ENCODE results near the gene SRPK3.
A peak's percentile ranks its signal among the peaks of the same experiment; 100 is the strongest.
"Not testable (repeated sequence)": the region's sequence is repeated elsewhere in the genome, so short reads cannot be mapped to it uniquely, and the experiment has no call there.

The SRPK3 gene

DNA sequence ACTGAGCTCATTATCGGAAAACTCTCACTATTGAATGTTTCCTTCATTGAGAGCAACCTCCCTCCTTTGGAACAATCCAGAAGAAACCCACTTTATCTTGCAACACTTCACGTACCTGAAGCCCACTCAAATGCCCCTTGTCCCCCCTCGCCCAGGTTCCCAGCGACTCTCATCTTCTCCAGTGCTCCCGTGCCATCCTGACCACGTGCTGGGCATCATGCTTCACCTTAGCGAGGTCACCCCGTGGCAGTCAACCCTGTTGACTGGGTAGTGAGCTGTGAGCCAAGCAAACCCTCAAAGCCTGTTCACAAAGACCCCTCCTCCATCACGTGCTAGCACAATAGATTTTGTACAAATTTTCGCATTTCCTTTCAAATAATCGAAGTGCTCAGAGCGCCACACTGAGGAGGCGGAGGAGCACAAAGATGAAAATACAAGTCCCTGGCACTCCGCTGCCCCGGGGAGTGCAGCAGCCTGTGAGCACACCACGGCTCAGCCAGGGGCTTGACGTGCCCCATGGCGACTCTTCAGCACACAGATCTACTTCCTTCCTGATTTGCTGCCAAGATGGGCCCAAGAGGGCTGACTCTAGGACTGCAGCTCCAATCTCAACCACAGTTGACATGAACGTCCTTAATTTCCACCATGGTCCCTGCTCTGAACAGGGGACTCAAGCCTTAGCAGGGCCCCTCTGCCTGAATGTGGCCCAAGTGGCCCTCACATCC, 33.9 kb downstream of the SRPK3 start:
- no peak for DNase-seq

DNA sequence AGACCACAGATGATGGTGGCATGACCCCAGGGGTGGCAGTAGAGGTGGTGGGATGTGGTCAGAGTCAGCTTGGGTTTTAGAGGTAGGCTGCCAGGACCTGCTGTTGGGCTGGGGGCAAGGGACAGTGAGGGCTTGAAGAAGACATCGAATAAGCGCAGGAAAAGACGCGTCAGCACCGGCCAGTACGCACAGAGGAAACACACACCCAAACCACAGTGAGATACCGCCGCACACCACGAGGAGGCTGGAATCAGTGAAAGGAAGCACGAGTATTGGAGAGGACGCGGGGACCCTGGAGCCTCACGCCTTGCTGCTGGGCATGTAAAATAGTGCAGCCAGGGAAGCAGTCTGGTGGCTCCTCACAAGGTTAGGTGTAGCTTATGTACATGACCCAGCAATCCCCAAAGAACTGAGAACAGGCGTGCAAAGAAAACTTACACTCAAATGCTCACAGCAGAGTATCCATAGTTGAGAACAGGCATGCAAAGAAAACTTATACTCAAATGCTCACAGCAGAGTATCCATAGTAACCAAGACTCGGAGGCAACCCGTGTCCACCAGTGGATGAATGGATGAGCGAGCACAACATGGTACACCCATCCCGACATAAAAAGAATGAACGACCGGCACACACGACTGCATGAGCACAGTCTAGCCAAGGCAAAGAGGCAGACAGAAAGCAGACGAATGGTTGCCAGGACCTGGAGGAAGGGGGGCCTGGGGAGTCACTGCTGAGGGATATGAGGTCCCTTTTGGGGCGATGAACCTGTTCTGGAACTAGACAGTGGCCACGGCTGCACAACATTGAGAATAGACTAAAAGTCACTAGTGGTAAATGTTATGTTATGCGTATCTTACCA, 36.2 kb downstream of the SRPK3 start:
- DNase-seq = peak; percentile 20

DNA sequence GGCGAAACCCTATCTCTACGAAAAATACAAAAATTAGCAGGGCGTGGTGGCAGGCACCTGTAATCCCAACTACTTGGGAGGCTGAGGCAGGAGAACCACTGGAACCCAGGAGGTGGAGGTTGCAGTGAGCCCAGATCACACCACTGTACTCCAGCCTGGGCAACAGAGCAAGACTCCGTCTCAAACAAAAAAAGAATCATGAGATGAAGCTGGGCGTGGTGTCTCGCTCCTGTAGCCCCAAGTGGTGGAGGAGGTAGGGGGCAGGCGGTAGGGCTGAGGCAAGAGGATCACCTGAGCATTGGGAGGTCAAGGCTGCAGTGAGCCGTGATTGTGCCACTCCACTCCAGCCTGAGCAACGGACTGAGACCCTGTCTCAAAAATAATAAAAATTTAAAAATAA, 37.2 kb downstream of the SRPK3 start:
- not testable (repeated sequence) for DNase-seq

DNA sequence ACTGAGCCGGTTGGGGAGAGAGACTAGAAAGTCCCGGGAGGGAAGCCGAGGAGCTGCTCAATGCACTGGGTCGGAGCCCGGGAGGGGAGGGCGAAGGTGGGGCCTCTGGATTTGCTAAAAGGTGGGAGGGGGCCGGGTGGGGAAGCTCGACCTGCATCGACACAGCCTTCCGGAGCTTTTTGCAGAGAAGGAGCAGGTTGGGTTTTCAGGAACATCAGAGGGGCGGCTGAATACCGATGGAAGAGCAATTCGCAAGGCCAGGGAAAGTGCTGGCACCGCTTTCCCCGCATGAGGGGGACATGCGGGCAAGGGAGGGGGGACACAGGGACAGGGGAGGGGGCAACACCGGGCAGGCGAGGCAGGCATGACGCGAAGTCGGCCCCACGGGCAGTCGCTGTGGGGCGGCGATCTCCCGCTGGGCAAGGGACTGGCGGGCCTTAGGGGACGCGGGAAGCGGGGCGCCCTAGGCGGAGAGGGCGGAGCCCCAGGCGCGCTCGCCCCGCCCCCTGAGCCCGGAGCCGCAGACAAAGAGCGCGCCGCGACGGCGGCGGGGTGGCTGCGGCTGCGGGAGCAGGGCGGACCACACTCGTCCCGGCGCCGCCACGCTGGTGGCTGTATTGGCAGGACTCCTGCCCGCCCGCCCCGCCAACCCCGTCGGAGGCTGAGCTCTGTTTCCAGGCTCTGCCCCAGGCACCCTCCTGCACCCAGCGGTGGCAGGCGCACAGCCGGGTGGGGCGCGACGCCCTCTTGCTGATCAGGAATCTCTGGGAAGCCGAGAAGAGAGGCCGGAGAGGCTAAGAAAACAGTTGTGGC, 37.9 kb downstream of the SRPK3 start:
- DNase-seq = peak; percentile 14

DNA sequence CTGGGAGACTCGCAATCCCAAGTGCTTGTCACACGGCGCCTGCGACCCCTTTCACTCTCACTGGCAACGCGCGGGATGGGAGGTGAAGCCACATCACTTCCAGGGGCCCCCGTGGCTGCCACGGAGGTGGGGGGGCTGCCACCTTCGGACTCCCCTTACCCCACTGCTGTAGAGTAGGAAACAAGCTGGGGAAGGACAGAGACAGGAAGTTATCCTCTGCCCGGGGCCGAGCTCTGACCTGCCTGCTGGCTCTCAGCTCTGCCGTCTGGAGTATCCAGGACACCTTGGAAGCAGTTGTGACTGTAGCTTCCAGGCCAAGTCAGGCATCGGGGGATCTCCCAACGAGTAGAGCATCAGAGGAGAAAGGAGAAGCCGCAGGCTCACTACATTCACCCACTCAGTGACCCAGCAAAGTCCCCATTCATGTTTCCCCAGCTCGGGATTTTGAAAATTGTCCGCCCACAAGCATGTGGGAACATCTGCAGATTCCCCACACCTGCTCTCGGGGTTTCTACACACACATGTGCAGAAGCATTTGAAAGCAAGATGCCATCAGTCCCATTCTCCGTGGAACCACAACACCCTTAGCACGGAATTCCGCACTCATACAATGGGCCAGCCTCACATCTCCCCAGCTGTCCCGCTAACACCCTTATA, 38.7 kb downstream of the SRPK3 start:
- no peak for DNase-seq

DNA sequence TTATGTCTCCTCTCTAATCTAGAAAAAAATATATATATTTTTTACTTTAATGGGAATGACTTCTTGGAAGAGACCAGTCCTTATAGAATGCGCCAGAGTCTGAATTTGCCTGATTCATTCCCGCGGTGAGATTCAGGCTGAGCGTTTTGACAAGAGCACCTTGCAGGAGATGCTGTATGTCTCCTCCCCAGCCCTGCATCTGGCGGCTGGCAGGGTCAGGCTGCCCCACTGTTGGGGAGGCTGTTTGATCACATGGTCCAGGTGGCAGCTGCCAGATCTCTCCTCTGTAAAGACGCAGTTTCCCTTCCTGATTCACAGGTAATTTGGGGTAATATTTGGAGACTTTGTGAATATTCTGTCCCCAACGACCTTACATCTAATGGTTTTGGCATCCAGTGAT, 39.8 kb downstream of the SRPK3 start:
- no peak for DNase-seq

DNA sequence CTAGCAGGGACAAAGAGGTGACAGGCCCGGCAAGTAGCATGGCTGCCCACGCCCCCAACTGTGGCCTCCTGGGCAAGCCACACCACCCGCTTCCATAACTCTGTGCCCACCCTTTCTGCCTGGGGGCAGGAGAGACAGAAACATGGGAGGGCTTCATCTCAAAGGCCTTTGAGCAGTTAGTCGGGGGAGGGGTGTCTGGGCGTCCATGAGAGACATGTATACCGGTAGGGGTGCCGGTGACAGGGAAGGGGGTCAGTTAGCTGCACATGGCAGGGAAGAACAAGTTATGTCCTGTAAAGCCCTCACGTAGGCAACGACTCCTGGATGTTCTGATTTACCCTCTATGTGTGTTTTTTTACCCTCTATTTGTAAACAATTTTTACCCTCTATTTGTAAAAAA, 40.2 kb downstream of the SRPK3 start:
- no peak for DNase-seq

DNA sequence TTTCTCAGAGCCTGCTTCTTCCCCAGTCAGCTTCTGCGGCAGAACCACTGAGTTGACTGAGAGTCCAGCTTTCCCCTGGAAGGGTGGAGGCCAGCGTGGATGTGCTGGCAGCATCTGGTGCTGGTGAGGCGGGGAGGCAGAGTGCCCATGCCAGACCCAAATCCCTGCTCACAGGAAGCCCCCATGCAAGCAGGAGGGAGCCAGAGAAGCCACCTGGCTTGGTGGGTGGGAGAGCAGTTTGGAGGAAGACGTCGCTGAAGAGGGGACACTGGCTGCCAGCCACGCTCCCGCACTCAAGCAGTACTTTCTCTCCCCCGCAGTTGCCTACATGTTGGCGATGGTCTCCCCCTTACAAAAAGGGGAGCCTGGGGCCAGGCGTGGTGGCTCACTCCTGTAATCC, 43.5 kb downstream of the SRPK3 start:
- DNase-seq = no peak

DNA sequence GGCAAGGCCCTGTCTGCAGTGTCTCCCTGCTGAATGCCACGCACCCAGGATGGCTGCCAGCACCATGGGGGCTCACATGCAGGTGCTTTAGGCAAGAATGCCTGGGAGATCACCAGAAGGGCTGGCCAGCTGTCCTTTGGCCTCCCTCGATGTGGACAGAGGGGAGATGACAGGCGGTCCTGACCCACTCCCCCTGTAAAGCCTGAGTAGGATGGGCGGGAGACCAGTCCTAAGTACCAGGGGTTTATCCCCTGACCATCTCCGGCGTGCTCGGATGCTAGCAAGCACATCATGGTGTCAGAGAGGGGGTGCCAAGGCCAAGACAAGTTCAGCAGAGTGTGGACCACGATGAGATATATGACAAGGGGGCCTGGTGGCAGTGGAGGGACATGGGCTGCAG, 44.2 kb downstream of the SRPK3 start:
- DNase-seq = no peak

DNA sequence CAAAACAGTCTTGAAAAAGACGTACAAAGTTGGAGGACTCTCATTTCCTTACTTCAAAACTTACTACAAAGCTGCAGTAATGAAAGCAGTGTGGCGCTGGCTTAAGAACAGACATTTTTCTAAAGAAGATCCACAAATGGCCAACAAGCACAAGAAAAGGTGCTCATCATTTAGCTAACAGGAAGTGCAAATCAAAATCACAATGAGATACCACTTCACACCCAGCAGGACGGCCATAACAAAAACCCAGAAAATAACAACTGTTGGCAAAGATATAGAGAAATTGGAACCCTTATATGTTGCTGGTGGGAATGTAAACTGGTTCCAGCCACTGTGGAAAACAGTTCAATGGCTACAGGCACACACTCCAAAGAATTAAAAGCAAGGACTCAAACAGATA, 46.2 kb downstream of the SRPK3 start:
- no peak for DNase-seq

DNA sequence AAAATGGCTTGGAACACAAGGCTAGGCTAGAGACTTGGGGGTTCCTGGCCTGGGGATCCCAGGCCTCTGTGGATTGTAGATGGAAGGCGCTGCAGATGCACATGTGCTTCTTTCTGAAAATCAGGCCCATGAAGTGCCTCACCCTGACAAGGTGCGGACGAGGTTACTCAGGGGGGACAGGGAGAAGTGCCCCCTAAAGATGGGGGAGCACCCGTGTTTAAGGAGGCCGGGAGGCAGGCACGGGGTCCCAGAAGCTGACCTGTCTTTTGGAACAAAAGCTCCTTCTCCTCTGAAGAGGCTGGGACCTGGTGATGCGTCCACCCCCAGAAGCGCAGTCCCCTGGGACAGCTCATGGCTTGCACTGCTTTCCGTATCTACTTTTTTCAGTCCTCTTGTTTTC, 47.1 kb downstream of the SRPK3 start:
- no peak for DNase-seq

DNA sequence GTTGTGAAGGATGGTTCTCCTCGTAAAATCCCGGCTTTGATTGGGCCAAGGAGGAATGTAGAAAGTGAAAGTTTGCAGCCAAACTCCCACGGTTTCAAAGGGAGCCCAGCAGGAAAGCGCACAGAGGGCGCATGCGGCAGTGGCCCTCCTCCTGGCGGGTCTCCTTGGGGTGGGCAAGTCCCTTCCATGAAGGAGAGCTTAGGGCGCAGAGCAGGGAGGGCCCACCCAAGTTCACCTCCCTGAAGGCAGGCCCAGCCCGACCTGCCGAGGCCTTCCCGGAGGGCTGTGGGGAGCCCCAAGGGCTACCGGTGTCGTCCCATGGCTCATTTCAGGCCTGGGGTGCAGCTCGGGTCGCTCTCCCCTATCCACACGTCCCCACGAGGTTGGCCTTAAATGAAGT, 47.5 kb downstream of the SRPK3 start:
- DNase-seq = no peak

DNA sequence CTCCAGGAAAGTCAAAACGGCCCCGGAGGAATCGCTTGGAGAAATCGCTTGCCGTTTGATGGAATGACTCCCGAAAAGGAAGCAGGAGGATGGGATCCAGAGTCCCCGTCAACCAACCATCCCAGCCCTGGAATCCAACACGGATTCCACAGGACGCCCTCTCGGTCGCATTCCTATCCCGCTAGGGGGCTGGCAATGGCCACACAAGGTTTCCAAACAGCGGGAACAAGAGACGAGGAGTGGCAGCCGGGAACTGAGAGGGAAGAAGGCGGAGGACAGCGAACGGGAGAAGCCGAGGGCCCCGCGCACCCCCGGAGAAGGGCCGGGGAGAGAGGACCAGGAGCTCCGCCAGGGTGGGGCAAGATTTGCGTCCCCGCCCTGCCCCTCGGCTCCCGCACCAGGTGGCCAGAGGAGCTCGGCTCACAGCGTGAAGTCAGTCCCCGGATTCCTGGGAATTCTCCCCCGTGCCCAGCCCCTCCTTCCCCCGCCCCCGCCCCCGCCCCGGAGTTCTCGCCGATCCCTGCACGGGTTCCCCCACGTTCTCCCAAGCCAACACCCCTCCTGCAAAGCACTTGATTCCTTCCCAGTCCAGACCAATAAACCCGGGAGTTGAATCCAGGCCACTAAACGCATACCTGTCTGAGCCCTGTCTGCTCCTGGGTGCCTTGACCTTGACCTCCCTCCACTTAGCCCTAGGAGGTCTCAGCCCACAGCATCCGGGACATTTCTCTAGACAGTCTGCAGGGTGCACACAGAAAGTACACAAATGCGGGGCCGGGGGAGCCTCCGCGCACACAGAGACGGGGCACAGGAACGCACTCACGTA, 48.1 kb downstream of the SRPK3 start:
- no peak for DNase-seq

DNA sequence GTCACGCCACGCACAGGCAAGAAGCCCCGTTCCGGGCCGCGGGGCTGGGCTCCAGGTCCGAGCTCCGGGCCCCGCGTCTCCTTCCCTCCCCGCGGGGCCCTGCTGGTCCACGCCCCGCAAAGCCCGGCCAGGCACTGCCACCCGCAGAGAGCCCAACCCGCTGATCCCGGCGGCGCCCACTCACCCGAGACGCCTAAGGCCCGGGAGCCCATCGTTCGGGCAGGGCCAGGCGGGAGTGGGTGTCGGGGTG, 48.6 kb downstream of the SRPK3 start:
- DNase-seq = no peak

DNA sequence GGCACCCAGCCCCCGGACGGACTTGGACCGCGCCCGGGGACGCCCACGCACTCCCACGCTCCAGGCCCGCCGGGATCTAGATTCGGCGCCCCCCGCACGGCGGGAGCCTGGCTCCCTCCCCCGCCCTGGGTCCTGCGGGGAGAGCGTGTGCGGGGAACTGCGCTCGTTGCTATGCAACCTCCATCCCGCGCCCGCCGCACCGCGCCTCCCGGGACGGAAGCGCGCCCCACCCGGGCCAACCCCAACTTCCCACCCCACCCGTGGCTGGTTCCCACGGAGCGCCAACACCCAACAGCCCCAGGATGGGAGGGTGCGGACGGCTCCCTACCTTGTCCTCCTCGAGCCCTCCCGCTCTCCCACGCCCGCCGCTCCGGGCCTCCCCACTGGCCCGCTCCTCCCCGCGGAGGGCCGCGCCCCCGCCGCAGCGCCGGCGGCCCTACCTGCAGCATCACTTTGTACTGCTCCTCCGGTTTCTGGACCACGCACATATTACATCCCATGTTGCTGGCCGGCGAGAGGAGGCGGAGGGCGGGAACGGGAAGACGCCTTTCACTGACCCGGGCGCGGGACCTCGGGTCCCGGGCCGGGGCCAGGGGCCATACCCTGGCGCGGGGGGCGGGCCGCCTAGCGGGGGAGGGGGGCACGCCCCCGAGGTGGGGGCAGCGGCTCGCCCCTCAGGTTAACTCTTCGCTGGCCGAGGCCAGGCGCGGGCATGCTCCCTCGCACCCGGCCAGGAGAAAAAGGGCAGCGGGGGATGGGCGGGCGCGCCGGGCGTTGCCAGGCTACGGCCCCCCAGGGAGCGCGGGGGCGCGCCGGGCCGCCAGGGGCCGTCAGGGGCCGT, 49.2 kb downstream of the SRPK3 start, which contains the start of gene PDZD4:
Gene PDZD4 (minus strand): TSS at position 746 of the 841 bp plus-strand sequence. CDS start 246 bp downstream, at position 500.
- no peak for DNase-seq

DNA sequence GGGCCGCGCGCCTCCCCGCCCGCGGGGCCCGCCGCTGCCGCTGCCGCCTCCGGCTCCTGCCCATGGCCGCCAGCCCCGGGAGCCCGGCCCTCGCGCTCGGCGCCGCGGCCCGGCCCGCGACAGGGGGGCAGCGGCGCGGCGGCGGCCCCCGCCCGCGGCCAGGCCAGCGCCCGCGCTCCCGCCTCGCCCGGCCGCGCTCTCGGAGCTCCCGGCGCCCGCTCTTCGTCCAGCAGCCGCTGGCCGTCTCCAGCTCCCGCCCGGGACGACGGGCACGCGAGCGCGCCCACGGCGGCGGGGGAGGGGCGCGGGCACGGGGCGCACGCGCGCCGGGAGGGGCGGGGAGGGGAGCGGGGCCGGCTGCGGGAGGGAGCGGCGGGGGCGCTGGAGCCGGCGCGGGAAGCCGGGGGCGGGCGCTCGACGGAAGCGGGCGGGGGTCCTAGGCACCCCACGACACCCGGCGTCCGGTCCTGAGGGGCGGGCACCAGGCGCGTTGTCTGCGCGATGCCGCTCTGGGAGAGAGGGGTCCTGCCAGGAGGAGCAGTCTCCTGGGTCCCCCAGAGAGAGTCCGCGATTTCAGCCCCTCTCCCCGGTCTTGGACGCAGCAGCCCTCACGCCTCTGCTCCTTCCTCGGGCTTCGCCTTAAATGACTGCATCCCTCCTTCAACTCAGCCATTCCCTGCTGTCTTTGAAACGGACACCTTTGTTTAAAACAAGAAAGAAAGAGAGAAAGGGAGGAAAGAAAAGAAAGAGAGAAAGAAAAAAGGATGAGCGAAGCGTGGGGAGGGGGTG, 50.0 kb downstream of the SRPK3 start:
- no peak for DNase-seq

DNA sequence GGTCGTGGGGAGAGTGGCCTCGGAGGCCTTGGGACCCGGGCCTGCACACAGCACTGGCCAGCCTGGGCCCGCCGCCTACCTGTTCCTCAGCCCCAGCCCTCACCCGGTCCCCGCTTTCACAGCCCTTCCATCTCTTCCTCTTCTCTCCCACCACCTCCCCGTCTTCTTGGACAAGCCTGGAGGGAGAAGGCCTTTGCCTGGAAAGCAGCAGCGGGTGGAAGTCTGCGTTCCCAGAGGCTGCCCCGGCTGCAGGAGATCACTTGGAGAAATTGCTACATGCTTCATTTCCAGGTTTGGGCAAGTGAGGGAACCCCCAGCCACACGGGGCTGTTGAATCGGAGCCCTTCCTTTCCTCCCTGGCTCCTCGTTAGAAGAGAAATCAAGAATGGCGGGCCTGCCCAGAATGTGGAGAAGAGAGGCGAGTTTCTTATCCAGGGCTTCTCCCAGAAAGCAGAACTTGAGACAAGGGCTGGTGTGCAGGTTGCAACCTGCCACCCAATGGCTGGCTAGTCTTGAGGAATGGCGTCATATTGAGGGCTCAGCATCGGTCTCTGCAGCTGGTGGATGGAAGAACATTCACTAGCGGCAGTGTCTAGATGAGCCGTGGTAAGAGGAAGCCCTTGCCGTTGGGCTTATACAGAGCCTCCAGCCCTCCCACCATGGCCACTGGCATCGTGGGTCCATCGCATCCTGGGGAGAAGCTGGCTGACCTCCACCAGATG, 50.7 kb downstream of the SRPK3 start:
- DNase-seq = no peak

DNA sequence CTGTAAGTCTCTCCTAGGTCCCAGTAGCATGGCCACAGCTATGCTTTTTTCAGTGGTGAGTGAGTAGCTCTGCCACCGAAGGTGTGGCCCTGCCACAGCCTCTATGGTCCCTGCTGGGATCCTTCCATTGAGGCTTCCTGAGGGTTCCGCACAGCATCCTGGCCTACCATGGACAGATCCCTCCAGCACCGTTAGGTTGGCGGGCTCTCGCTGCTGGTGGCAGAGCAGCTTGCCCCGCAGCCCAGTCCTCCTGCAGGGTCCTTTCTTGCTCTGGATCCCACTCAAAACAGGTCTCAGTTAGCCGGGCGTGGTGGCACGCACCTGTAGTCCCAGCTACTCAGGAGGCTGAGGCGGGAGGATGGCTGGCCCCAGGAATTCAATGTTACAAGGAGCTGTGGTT, 51.9 kb downstream of the SRPK3 start:
- DNase-seq = no peak

Data from activated CD4-positive, alpha-beta T cell treated with anti-CD3 and anti-CD28 coated beads for 1 hour (primary cell).